Loucy (cell line): ENCODE results near the gene PRUNE2.

Source experiments
- H2AFZ ChIP-seq: fragments of 200-600 bp; sonication (generic); 2 replicates; pipeline ENCODE4 v1.6.0; 2016; ENCODE audit warnings: antibody characterized with exemption, mild to moderate bottlenecking, low read length, moderate library complexity
- H3F3A ChIP-seq: fragments of 200-600 bp; 2 replicates; pipeline ENCODE4 v1.6.0; 2016; ENCODE audit warnings: antibody characterized with exemption, low read depth, mild to moderate bottlenecking
- H3K27me3 ChIP-seq: fragments of 200-600 bp; sonication (generic); 2 replicates; pipeline ENCODE4 v1.6.1; 2014; ENCODE audit warnings: low read length, mild to moderate bottlenecking; ENCODE audit not compliant: insufficient read depth, poor library complexity, severe bottlenecking
- H3K36me3 ChIP-seq: fragments of 200-600 bp; sonication (generic); 2 replicates; pipeline ENCODE4 v1.6.1; 2016; ENCODE audit warnings: low read length; ENCODE audit not compliant: insufficient read depth
- H3K4me1 ChIP-seq: fragments of 200-600 bp; sonication (generic); 2 replicates; pipeline ENCODE4 v1.5.1; 2014; ENCODE audit warnings: low read length, mild to moderate bottlenecking; ENCODE audit not compliant: insufficient read depth, poor library complexity, severe bottlenecking
- H3K4me2 ChIP-seq: fragments of 200-600 bp; sonication (generic); 2 replicates; pipeline ENCODE4 v1.6.0; 2014; ENCODE audit warnings: antibody characterized with exemption, low read length, low read depth, mild to moderate bottlenecking; ENCODE audit not compliant: poor library complexity, severe bottlenecking
- H3K4me3 ChIP-seq: fragments of 200-600 bp; sonication (generic); 2 replicates; pipeline ENCODE4 v1.5.1; 2014; ENCODE audit warnings: low read length, mild to moderate bottlenecking, mixed read lengths; ENCODE audit not compliant: poor library complexity, severe bottlenecking
- H3K79me2 ChIP-seq: fragments of 200-600 bp; sonication (generic); 2 replicates; pipeline ENCODE4 v1.6.1; 2014; ENCODE audit warnings: low read length; ENCODE audit not compliant: insufficient read depth
- H3K9ac ChIP-seq: fragments of 200-600 bp; sonication (generic); 2 replicates; pipeline ENCODE4 v1.6.0; 2014; ENCODE audit warnings: mild to moderate bottlenecking, low read depth, low read length, moderate library complexity; ENCODE audit not compliant: poor library complexity, severe bottlenecking
- H3K9me2 ChIP-seq: fragments of 200-600 bp; sonication (generic); replicated peaks from 2 replicates; pipeline ENCODE4 v1.6.1; 2016; ENCODE audit warnings: low read depth, low read length, mixed read lengths
- H3K9me3 ChIP-seq: fragments of 200-600 bp; sonication (generic); 2 replicates; pipeline ENCODE4 v1.6.1; 2014; ENCODE audit warnings: mild to moderate bottlenecking, antibody characterized with exemption, low read length, low read depth; ENCODE audit not compliant: insufficient read depth
- H4K20me1 ChIP-seq: fragments of 200-600 bp; sonication (generic); 2 replicates; pipeline ENCODE4 v1.6.0; 2014; ENCODE audit warnings: antibody characterized with exemption, low read length, mild to moderate bottlenecking; ENCODE audit not compliant: insufficient read depth, poor library complexity, severe bottlenecking
- CTCF ChIP-seq: fragments of 200-600 bp; sonication (generic); conservative IDR thresholded peaks from 2 replicates; pipeline ENCODE4 v1.5.1; 2014; ENCODE audit warnings: mild to moderate bottlenecking, antibody characterized with exemption, low read length
- EZH2phosphoT487 ChIP-seq: fragments of 200-600 bp; IDR thresholded peaks from 2 replicates; pipeline ENCODE4 v1.6.1; 2018; ENCODE audit warnings: antibody characterized with exemption, mild to moderate bottlenecking, moderate library complexity, borderline replicate concordance

The PRUNE2 gene

GRCh38 chr9:76900884-76901440 lies 5.0 kb downstream of the PRUNE2 start:
- H4K20me1 ChIP-seq, result no peaks in the 10 kb centered on the region
- H3K36me3 ChIP-seq, result no peaks in the 10 kb centered on the region
- H3K27me3 ChIP-seq, result no peaks in the 10 kb centered on the region
- H3F3A ChIP-seq, result no peaks in the 10 kb centered on the region
- H3K4me2 ChIP-seq, result no peak overlapping the region
- H3K4me1 ChIP-seq, result no peaks in the 10 kb centered on the region
- no peaks in the 10 kb centered on the region for H3K9me3 ChIP-seq
- no peak overlapping the region for H2AFZ ChIP-seq
- no peak overlapping the region for H3K4me3 ChIP-seq
- TF ChIP-seq EZH2phosphoT487 (no peak), CTCF (no peak)
- H3K9me2 ChIP-seq, result no peaks in the 10 kb centered on the region
- H3K9ac ChIP-seq, result no peak overlapping the region
- no peaks in the 10 kb centered on the region for H3K79me2 ChIP-seq

GRCh38 chr9:76898786-76899185 lies 7.1 kb downstream of the PRUNE2 start:
- no peaks in the 10 kb centered on the region for H3K36me3 ChIP-seq
- H3K27me3 ChIP-seq, result no peaks in the 10 kb centered on the region
- H3K9me2 ChIP-seq, result no peaks in the 10 kb centered on the region
- H2AFZ ChIP-seq, result no peak overlapping the region
- no peak overlapping the region for H3K9ac ChIP-seq
- no peaks in the 10 kb centered on the region for H4K20me1 ChIP-seq
- no peaks in the 10 kb centered on the region for H3K9me3 ChIP-seq
- no peak for TF ChIP-seq EZH2phosphoT487
- TF ChIP-seq CTCF, result no peak
- no peak overlapping the region for H3K4me2 ChIP-seq
- H3K4me3 ChIP-seq, result no peak overlapping the region
- no peaks in the 10 kb centered on the region for H3K4me1 ChIP-seq
- H3F3A ChIP-seq, result no peaks in the 10 kb centered on the region
- H3K79me2 ChIP-seq, result no peaks in the 10 kb centered on the region

- Histone ChIP-seq H3F3A (no peaks in the 10 kb centered on the region), H3K27me3 (no peaks in the 10 kb centered on the region), H3K36me3 (no peaks in the 10 kb centered on the region), H3K9me2 (no peaks in the 10 kb centered on the region), H3K4me2 (no peak overlapping the region), H3K9me3 (no peaks in the 10 kb centered on the region), H3K4me3 (no peak overlapping the region), H3K4me1 (no peaks in the 10 kb centered on the region), H3K9ac (no peak overlapping the region), H3K79me2 (no peaks in the 10 kb centered on the region), H2AFZ (no peak overlapping the region), H4K20me1 (no peaks in the 10 kb centered on the region)
- no peak for TF ChIP-seq EZH2phosphoT487
- no peak for TF ChIP-seq CTCF
These were observed 7.9 kb downstream of the PRUNE2 start for GRCh38 chr9:76897804-76898525.
